Myometrial cell (primary cell): ENCODE measurements around the gene STN1. TPM values are rescaled to one million over a fixed set of nuclear protein-coding genes. Genes with fewer than 3 reads are reported as not detected.

Experiments used
- total RNA-seq: library from RNA; depleted of rRNA; stranded (reverse); fragments of >200 nt; gene quantifications from 2 replicates; pipeline ENCODE4 v1.2.3, GENCODE V29; 2015

Gene STN1, protein sequence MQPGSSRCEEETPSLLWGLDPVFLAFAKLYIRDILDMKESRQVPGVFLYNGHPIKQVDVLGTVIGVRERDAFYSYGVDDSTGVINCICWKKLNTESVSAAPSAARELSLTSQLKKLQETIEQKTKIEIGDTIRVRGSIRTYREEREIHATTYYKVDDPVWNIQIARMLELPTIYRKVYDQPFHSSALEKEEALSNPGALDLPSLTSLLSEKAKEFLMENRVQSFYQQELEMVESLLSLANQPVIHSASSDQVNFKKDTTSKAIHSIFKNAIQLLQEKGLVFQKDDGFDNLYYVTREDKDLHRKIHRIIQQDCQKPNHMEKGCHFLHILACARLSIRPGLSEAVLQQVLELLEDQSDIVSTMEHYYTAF
- 42.2 and 51.9 TPM in 2 replicates for total RNA-seq

GRCh38 chr10:103918053-103918846 lies at the start of gene STN1:
Gene STN1, minus strand, starts transcription at chr10:103918184. Its CDS starts 590 bp downstream, at chr10:103917594.

GRCh38 chr10:103966671-103967447 lies 48.9 kb upstream of the STN1 start, which contains the start of gene SLK:
Gene SLK, plus strand, starts transcription at chr10:103967140. Its CDS starts 606 bp downstream, at chr10:103967746.

GRCh38 chr10:103855424-103855823 lies 62.6 kb downstream of the STN1 start, which contains the start of gene SH3PXD2A:
Gene SH3PXD2A, minus strand, starts transcription at chr10:103855576. Its CDS starts 310 bp downstream, at chr10:103855266.

Other genes with a start within 250 kb of the STN1 start
- gene SH3PXD2A, start 62.6 kb downstream of the STN1 start, total RNA-seq, result 13.0 and 16.7 TPM in 2 replicates
- gene SLK, start 49.0 kb upstream of the STN1 start, total RNA-seq, result 19.3 and 26.8 TPM in 2 replicates
- not detected in 2 replicates for gene COL17A1, start 167.7 kb upstream of the STN1 start, total RNA-seq
- 11.0 and 12.1 TPM in 2 replicates for gene SFR1, start 204.0 kb upstream of the STN1 start, total RNA-seq